OCI-LY7 (cell line): Measurements from ENCODE around the gene LRRC75A. TPM values are rescaled to one million over a fixed set of nuclear protein-coding genes. Genes with fewer than 3 reads are reported as not detected.

ENCODE experiments used
- BruUV-seq: library from RNA; stranded (reverse); fragments of 400-500 nt; replicated peaks from 2 replicates; lab custom pipeline; 2021; lab: Mats Ljungman, UMichigan
- CTCF ChIA-PET: fragments of 300-600 bp; sonication (Branson Sonifier 250); formaldehyde crosslinking; loops from one replicate; lab custom pipeline; 2022; ENCODE audit warnings: antibody characterized with exemption; ENCODE audit not compliant: unreplicated experiment; lab: Charles Lee
- POLR2A ChIA-PET: fragments of 300-600 bp; sonication (Branson Sonifier 250); formaldehyde crosslinking; loops from one replicate; lab custom pipeline; 2022; ENCODE audit warnings: antibody characterized with exemption; lab: Charles Lee
- DNase-seq: peaks from one replicate; pipeline ENCODE4 v3.0.0-alpha.2; 2015; ENCODE audit warnings: low spot score
- H2AFZ ChIP-seq: fragments of 200-600 bp; sonication (generic), shearing (Covaris generic); 2 replicates; pipeline ENCODE4 v1.6.1; 2014; ENCODE audit warnings: mild to moderate bottlenecking, antibody characterized with exemption, low read length, moderate library complexity
- H3K27ac ChIP-seq: fragments of 200-600 bp; sonication (generic); 2 replicates; pipeline ENCODE4 v1.5.1; 2014; ENCODE audit warnings: mixed run types, low read depth, mild to moderate bottlenecking, moderate library complexity, low read length, inconsistent platforms; ENCODE audit not compliant: poor library complexity, severe bottlenecking
- H3K36me3 ChIP-seq: fragments of 200-600 bp; sonication (generic); 2 replicates; pipeline ENCODE4 v1.6.1; 2014; ENCODE audit warnings: mild to moderate bottlenecking, antibody characterized with exemption, low read length, moderate library complexity, mixed read lengths; ENCODE audit not compliant: insufficient read depth
- H3K4me1 ChIP-seq: fragments of 200-600 bp; sonication (generic); 2 replicates; pipeline ENCODE4 v1.5.1; 2014; ENCODE audit warnings: mild to moderate bottlenecking, low read length; ENCODE audit not compliant: insufficient read depth, poor library complexity, severe bottlenecking
- H3K4me2 ChIP-seq: fragments of 200-600 bp; sonication (generic); 2 replicates; pipeline ENCODE4 v1.6.1; 2014; ENCODE audit warnings: mild to moderate bottlenecking, low read length
- H3K4me3 ChIP-seq: fragments of 200-600 bp; sonication (generic); 2 replicates; pipeline ENCODE4 v1.5.1; 2014; ENCODE audit warnings: mild to moderate bottlenecking, low read depth, low read length; ENCODE audit not compliant: poor library complexity, severe bottlenecking
- H3K79me2 ChIP-seq: fragments of 200-600 bp; sonication (generic); 2 replicates; pipeline ENCODE4 v1.6.1; 2016; ENCODE audit warnings: low read depth, mild to moderate bottlenecking, low read length, moderate library complexity, mixed read lengths; ENCODE audit not compliant: insufficient read depth
- H3K9me2 ChIP-seq: fragments of 200-600 bp; sonication (generic); 2 replicates; pipeline ENCODE4 v1.6.1; 2016; ENCODE audit warnings: mild to moderate bottlenecking, low read length, mixed read lengths; ENCODE audit not compliant: insufficient read depth
- H3K9me3 ChIP-seq: fragments of 200-600 bp; sonication (generic); 2 replicates; pipeline ENCODE4 v1.6.1; 2014; ENCODE audit warnings: mild to moderate bottlenecking, mixed run types, low read length, mixed read lengths
- H4K20me1 ChIP-seq: fragments of 200-600 bp; sonication (generic); 2 replicates; pipeline ENCODE4 v1.6.1; 2014; ENCODE audit warnings: mild to moderate bottlenecking, antibody characterized with exemption, low read length, moderate library complexity, mixed read lengths; ENCODE audit not compliant: insufficient read depth
- CTCF ChIP-seq: fragments of 200-600 bp; sonication (generic); conservative IDR thresholded peaks from 2 replicates; pipeline ENCODE4 v1.5.1; 2014; ENCODE audit warnings: mild to moderate bottlenecking, antibody characterized with exemption, low read length, moderate library complexity, mixed read lengths
- EZH2phosphoT487 ChIP-seq: fragments of 200-600 bp; sonication (generic); IDR thresholded peaks from 2 replicates; pipeline ENCODE4 v1.6.1; 2018; ENCODE audit warnings: low read depth, borderline replicate concordance, mild to moderate bottlenecking, mixed run types, antibody characterized with exemption, low read length, moderate library complexity, mixed read lengths
- intact Hi-C: fragments of 100-400 bp; cut with micrococcal nuclease; formaldehyde crosslinking; loops from one replicate; pipeline ENCODE4 v1.10.0; 2022; ENCODE audit not compliant: unreplicated experiment
- total RNA-seq, 2 experiments: library from RNA; depleted of rRNA in 1 of 2; stranded (reverse); fragments of >200 nt in 1 of 2; shearing (Covaris generic) in 1 of 2; gene quantifications; 2 replicates each; pipeline ENCODE4 v1.2.3, GENCODE V29; 2014 to 2022

Gene LRRC75A
- total RNA-seq, 2 experiments from 2014 or later = not detected

- H3K4me3 ChIP-seq = no peak overlapping the region
- DNase-seq = no peak
- intact Hi-C loops = no loop called here
- H3K9me2 ChIP-seq = no peaks in the 10 kb centered on the region
- H3K27ac ChIP-seq = no peak overlapping the region
- no TSS peak for BruUV-seq
- H3K79me2 ChIP-seq = no peaks in the 10 kb centered on the region
- no peak overlapping the region for H2AFZ ChIP-seq
- no peak for TF ChIP-seq EZH2phosphoT487
- TF ChIP-seq CTCF = no peak
- H3K4me2 ChIP-seq = no peak overlapping the region
- H3K4me1 ChIP-seq = no peaks in the 10 kb centered on the region
- no peaks in the 10 kb centered on the region for H3K9me3 ChIP-seq
- H4K20me1 ChIP-seq = no peaks in the 10 kb centered on the region
- POLR2A ChIA-PET = no interaction called here
- CTCF ChIA-PET = no interaction called here
- no peaks in the 10 kb centered on the region for H3K36me3 ChIP-seq
Measured at GRCh38 chr17:16483021-16483645, 8.9 kb downstream of the LRRC75A start.

DNA sequence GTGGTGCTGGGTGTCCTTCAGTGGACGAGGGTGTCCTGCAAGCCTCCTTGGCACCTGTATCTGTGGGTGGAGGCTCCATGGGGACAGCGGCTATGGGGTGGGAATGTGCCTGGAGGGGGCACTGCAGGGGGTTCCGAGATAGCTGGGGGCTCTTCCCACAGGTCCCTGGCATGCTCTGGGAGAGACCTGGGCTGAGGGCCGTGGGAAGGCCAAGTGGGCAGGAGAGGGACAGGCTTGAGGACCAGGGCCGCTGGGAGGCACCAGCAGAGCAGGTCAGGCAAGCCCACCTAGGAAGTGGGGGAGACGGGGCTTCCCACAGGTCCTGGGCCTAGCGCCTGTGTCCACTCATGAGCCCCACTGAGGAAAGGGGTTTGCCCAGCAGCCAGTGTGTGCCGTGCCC lies 9.7 kb downstream of the LRRC75A start:
- TF ChIP-seq EZH2phosphoT487 (no peak), CTCF (no peak)
- H4K20me1 ChIP-seq = no peaks in the 10 kb centered on the region
- no peaks in the 10 kb centered on the region for H3K36me3 ChIP-seq
- POLR2A ChIA-PET = no interaction called here
- H3K79me2 ChIP-seq = no peaks in the 10 kb centered on the region
- intact Hi-C loops = no loop called here
- no peak overlapping the region for H3K27ac ChIP-seq
- no peaks in the 10 kb centered on the region for H3K9me3 ChIP-seq
- no peak overlapping the region for H2AFZ ChIP-seq
- CTCF ChIA-PET = no interaction called here
- no peak overlapping the region for H3K4me3 ChIP-seq
- H3K9me2 ChIP-seq = no peaks in the 10 kb centered on the region
- no peak for DNase-seq
- BruUV-seq = no TSS peak
- H3K4me2 ChIP-seq = no peak overlapping the region
- H3K4me1 ChIP-seq = no peaks in the 10 kb centered on the region

- DNase-seq = no peak
- TF ChIP-seq CTCF (no peak), EZH2phosphoT487 (no peak)
- H2AFZ ChIP-seq = no peak overlapping the region
- intact Hi-C loops = no loop called here
- no peaks in the 10 kb centered on the region for H3K9me2 ChIP-seq
- no peaks in the 10 kb centered on the region for H3K79me2 ChIP-seq
- no peaks in the 10 kb centered on the region for H3K36me3 ChIP-seq
- H3K4me2 ChIP-seq = no peak overlapping the region
- no TSS peak for BruUV-seq
- no peaks in the 10 kb centered on the region for H3K4me1 ChIP-seq
- H3K9me3 ChIP-seq = no peaks in the 10 kb centered on the region
- POLR2A ChIA-PET = interaction anchor here (1.1 kb wide), 1 partner anchor 8 kb away, joined by 3 read pairs; no protein-coding TSS in a partner anchor
- CTCF ChIA-PET = no interaction called here
- H3K27ac ChIP-seq = no peak overlapping the region
- H4K20me1 ChIP-seq = no peaks in the 10 kb centered on the region
- H3K4me3 ChIP-seq = no peak overlapping the region
Measured at GRCh38 chr17:16480995-16481394, 11.0 kb downstream of the LRRC75A start.
